ENCODE data around the gene KIZ.

DNA sequence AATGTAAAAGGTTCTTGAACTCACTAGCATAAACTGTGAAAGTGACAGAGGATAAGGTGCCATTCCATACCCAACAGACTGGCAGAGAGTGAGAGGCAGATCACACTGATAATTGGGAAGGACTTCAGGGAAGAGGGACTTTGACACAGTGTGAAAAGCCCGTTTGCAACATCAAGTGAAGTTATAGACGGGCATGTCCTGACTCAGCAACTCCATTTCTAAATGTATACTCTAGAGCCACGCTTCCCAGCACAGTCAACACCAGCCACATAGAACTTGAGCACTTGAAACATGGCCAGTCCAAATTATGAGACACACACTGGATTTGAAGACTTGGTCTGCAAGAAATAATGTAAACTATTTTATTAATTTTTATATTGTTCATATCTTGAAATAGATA, 131.3 kb downstream of the KIZ start:
- TF ChIP-seq, protein P1, sequence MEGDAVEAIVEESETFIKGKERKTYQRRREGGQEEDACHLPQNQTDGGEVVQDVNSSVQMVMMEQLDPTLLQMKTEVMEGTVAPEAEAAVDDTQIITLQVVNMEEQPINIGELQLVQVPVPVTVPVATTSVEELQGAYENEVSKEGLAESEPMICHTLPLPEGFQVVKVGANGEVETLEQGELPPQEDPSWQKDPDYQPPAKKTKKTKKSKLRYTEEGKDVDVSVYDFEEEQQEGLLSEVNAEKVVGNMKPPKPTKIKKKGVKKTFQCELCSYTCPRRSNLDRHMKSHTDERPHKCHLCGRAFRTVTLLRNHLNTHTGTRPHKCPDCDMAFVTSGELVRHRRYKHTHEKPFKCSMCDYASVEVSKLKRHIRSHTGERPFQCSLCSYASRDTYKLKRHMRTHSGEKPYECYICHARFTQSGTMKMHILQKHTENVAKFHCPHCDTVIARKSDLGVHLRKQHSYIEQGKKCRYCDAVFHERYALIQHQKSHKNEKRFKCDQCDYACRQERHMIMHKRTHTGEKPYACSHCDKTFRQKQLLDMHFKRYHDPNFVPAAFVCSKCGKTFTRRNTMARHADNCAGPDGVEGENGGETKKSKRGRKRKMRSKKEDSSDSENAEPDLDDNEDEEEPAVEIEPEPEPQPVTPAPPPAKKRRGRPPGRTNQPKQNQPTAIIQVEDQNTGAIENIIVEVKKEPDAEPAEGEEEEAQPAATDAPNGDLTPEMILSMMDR (IDR thresholded peaks at IDR 0.05) = no peak
- TF ChIP-seq POLR2A (IDR thresholded peaks at IDR 0.05) = no peak
- no peak for TF ChIP-seq EP300 (IDR thresholded peaks at IDR 0.05)
- TF ChIP-seq POLR2AphosphoS5 (IDR thresholded peaks at IDR 0.05) = no peak

Measured in sigmoid colon (tissue), 4 donors.